GM23338 (cell line): ENCODE measurements around the gene TNC. TPM values are rescaled to one million over a fixed set of nuclear protein-coding genes. Genes with fewer than 3 reads are reported as not detected.

ENCODE experiments used
- ATAC-seq: fragments of 200-7000 bp; cut with Tn5 transposase; 3 replicates; pipeline ENCODE4 v1.9.1; 2020
- DNase-seq: peaks from one replicate; pipeline ENCODE4 v3.0.0-alpha.2; 2015; ENCODE audit warnings: low spot score
- H2AFZ ChIP-seq: fragments of 200-600 bp; sonication (generic); 2 replicates; pipeline ENCODE4 v1.8.0; 2016; ENCODE audit warnings: antibody characterized with exemption, mild to moderate bottlenecking, moderate library complexity
- H3F3A ChIP-seq: fragments of 200-600 bp; sonication (generic); replicated peaks from 2 replicates; pipeline ENCODE4 v1.8.0; 2017; ENCODE audit warnings: antibody characterized with exemption, mixed run types, low read depth
- H3K27ac ChIP-seq: fragments of 200-600 bp; sonication (generic); 2 replicates; pipeline ENCODE4 v1.6.1; 2016; ENCODE audit warnings: low read depth
- H3K27me3 ChIP-seq: fragments of 200-600 bp; sonication (generic); 2 replicates; pipeline ENCODE4 v1.8.0; 2016; ENCODE audit warnings: mild to moderate bottlenecking, mixed run types, moderate library complexity; ENCODE audit not compliant: insufficient read depth
- H3K36me3 ChIP-seq: fragments of 200-600 bp; sonication (generic); 2 replicates; pipeline ENCODE4 v1.8.0; 2016; ENCODE audit warnings: mild to moderate bottlenecking; ENCODE audit not compliant: insufficient read depth
- H3K4me1 ChIP-seq: fragments of 200-600 bp; sonication (generic); 2 replicates; pipeline ENCODE4 v1.8.0; 2016; ENCODE audit warnings: mild to moderate bottlenecking, moderate library complexity; ENCODE audit not compliant: insufficient read depth
- H3K4me2 ChIP-seq: fragments of 200-600 bp; sonication (generic); 2 replicates; pipeline ENCODE4 v1.7.1; 2017; ENCODE audit warnings: mixed run types
- H3K4me3 ChIP-seq: fragments of 200-600 bp; sonication (generic); 2 replicates; pipeline ENCODE4 v1.6.1; 2016; ENCODE audit warnings: mixed run types
- H3K79me2 ChIP-seq: fragments of 200-600 bp; sonication (generic); replicated peaks from 2 replicates; pipeline ENCODE4 v1.8.0; 2017; ENCODE audit warnings: mild to moderate bottlenecking; ENCODE audit not compliant: insufficient read depth
- H3K9me2 ChIP-seq: fragments of 200-600 bp; sonication (generic); 2 replicates; pipeline ENCODE4 v1.8.0; 2017; ENCODE audit not compliant: insufficient read depth
- H4K20me1 ChIP-seq: fragments of 200-600 bp; sonication (generic); replicated peaks from 2 replicates; pipeline ENCODE4 v1.8.0; 2017; ENCODE audit warnings: mild to moderate bottlenecking; ENCODE audit not compliant: insufficient read depth
- H3K27ac Mint-ChIP-seq: 2 replicates; pipeline ENCODE4 v1.8.0; 2020; ENCODE audit warnings: inconsistent platforms, mild to moderate bottlenecking, moderate library complexity, mixed read lengths
- H3K27me3 Mint-ChIP-seq: 3 replicates; pipeline ENCODE4 v1.8.0; 2022; ENCODE audit warnings: low read depth, mild to moderate bottlenecking, moderate library complexity, mixed read lengths, inconsistent platforms; ENCODE audit not compliant: insufficient read depth, poor library complexity
- H3K36me3 Mint-ChIP-seq: 3 replicates; pipeline ENCODE4 v1.8.0; 2021; ENCODE audit warnings: low read depth, mild to moderate bottlenecking, inconsistent platforms, moderate library complexity, mixed read lengths
- H3K4me1 Mint-ChIP-seq: 3 replicates; pipeline ENCODE4 v1.8.0; 2020; ENCODE audit warnings: mild to moderate bottlenecking, inconsistent platforms, mixed read lengths
- H3K4me3 Mint-ChIP-seq: 3 replicates; pipeline ENCODE4 v1.8.0; 2021; ENCODE audit warnings: moderate library complexity, mild to moderate bottlenecking, inconsistent platforms, mixed read lengths
- H3K9me3 Mint-ChIP-seq: 3 replicates; pipeline ENCODE4 v1.8.0; 2020; ENCODE audit warnings: moderate library complexity, mild to moderate bottlenecking, inconsistent platforms, mixed read lengths
- CREB1 ChIP-seq: fragments of 250-450 bp; sonication (Bioruptor Pico); IDR thresholded peaks from 2 replicates; pipeline ENCODE4 v1.5.0; 2020; ENCODE audit warnings: low read depth, mild to moderate bottlenecking, moderate library complexity
- CTCF ChIP-seq, 2 experiments: fragments of 200-600 bp in 1 of 2; sonication (generic) in 1 of 2; conservative IDR thresholded peaks; 2 replicates each; pipeline versions ENCODE4 v1.5.1 to v1.6.1; 2016 to 2017; ENCODE audit warnings: antibody characterized with exemption in 2 of 2, low read depth in 2 of 2, mild to moderate bottlenecking in 2 of 2, moderate library complexity in 1 of 2
- ETS1 ChIP-seq: IDR thresholded peaks from 2 replicates; pipeline ENCODE4 v1.6.1; 2016; ENCODE audit warnings: antibody characterized with exemption
- EZH2 ChIP-seq: fragments of 200-600 bp; sonication (generic); IDR thresholded peaks from one replicate; pipeline ENCODE4 v1.8.0; 2017; ENCODE audit warnings: antibody characterized with exemption, mild to moderate bottlenecking, low read depth; ENCODE audit not compliant: unreplicated experiment
- EZH2phosphoT487 ChIP-seq: fragments of 200-600 bp; sonication (generic); IDR thresholded peaks from one replicate; pipeline ENCODE4 v1.8.1; 2018; ENCODE audit warnings: antibody characterized with exemption; ENCODE audit not compliant: unreplicated experiment
- JUNB ChIP-seq: IDR thresholded peaks from one replicate; pipeline ENCODE4 v1.6.1; 2016; ENCODE audit warnings: antibody characterized with exemption; ENCODE audit not compliant: unreplicated experiment
- POLR2AphosphoS5 ChIP-seq: IDR thresholded peaks from 2 replicates; pipeline ENCODE4 v1.6.1; 2016; ENCODE audit warnings: antibody characterized with exemption, low read depth
- STAT1 ChIP-seq: IDR thresholded peaks from one replicate; pipeline ENCODE4 v1.6.1; 2016; ENCODE audit warnings: antibody characterized with exemption; ENCODE audit not compliant: unreplicated experiment
- ZNF114 ChIP-seq: fragments of 250-450 bp; sonication (Bioruptor Pico); IDR thresholded peaks from 2 replicates; pipeline ENCODE4 v1.5.0; 2020; ENCODE audit warnings: mild to moderate bottlenecking, moderate library complexity
- ZNF331 ChIP-seq: fragments of 250-450 bp; sonication (Bioruptor Pico); IDR thresholded peaks from 2 replicates; pipeline ENCODE4 v1.5.0; 2020; ENCODE audit warnings: low read depth, mild to moderate bottlenecking, moderate library complexity
- polyA plus RNA-seq: library from polyadenylated mRNA; unstranded; fragments of >200 nt; fragmentation: Nextera tagmentation; extraction: Ambion mirVana; gene quantifications from 2 replicates; pipeline ENCODE4 v1.2.1, GENCODE V29; 2016
- total RNA-seq: library from RNA; depleted of rRNA; stranded (reverse); fragments of >200 nt; shearing (Covaris generic); gene quantifications from 2 replicates; pipeline ENCODE4 v1.2.3, GENCODE V29; 2014

The TNC gene
- total and polyA plus RNA-seq, 2 experiments from 2014 or later = 0.89 to 2.7 TPM

- TF ChIP-seq ETS1 = no peak
- TF ChIP-seq ZNF331 = no peak
- no peak for TF ChIP-seq CTCF (conservative IDR thresholded peaks at IDR 0.05; ENCODE audit: low read depth in 2 of 2)
- no peak for TF ChIP-seq ZNF114 (CRISPR knock-in tag)
- TF ChIP-seq EZH2 = no peak
- TF ChIP-seq STAT1 = no peak
- TF ChIP-seq POLR2AphosphoS5 = no peak
- TF ChIP-seq EZH2phosphoT487 = no peak
- TF ChIP-seq CREB1 (CRISPR knock-in tag) = no peak
- no peak for TF ChIP-seq JUNB
Observed at GRCh38 chr9:115014438-115014837, 103.5 kb downstream of the TNC start (continued).

- no peaks in the 10 kb centered on the region for H3K9me2 ChIP-seq
- H3K27me3 Mint-ChIP-seq = peaks cover 4% of the 10 kb centered on the region
- peak; percentile 78 for DNase-seq
- H3K4me3 Mint-ChIP-seq = no peak overlapping the region
- H3K27ac Mint-ChIP-seq = no peak overlapping the region
- no peaks in the 10 kb centered on the region for H4K20me1 ChIP-seq
- H3K27ac ChIP-seq = no peak overlapping the region
- peaks cover 10% of the 10 kb centered on the region; the same call in 1 of the 2 replicates for H3K27me3 ChIP-seq
- no peaks in the 10 kb centered on the region for H3K36me3 Mint-ChIP-seq
- H3K79me2 ChIP-seq = no peaks in the 10 kb centered on the region
- no peak overlapping the region for H2AFZ ChIP-seq
- no peak overlapping the region for H3K4me2 ChIP-seq
- no peaks in the 10 kb centered on the region for H3K9me3 Mint-ChIP-seq
- H3K4me3 ChIP-seq = no peak overlapping the region
- no peaks in the 10 kb centered on the region for H3F3A ChIP-seq
- no peak for TF ChIP-seq EZH2phosphoT487
- no peak for TF ChIP-seq CREB1 (CRISPR knock-in tag)
- TF ChIP-seq CTCF (conservative IDR thresholded peaks at IDR 0.05; ENCODE audit: low read depth in 2 of 2) = peak; percentile 76 to 94
- no peaks in the 10 kb centered on the region for H3K4me1 Mint-ChIP-seq
- H3K36me3 ChIP-seq = no peaks in the 10 kb centered on the region
- peak; percentile 84 for ATAC-seq
- no peaks in the 10 kb centered on the region for H3K4me1 ChIP-seq
Observed at GRCh38 chr9:115013998-115014397, 104.0 kb downstream of the TNC start.
